Caco-2 (cell line): ENCODE data around the gene THEM4. TPM values are rescaled to one million over a fixed set of nuclear protein-coding genes. Genes with fewer than 3 reads are reported as not detected.
"Not testable (repeated sequence)": the region's sequence is repeated elsewhere in the genome, so short reads cannot be mapped to it uniquely, and the experiment has no call there.

Experiments used
- BruUV-seq: library from RNA; stranded (reverse); fragments of 400-500 nt; replicated peaks from 2 replicates; lab custom pipeline; 2021; lab: Mats Ljungman, UMichigan
- CTCF ChIA-PET: fragments of 300-600 bp; sonication (Branson Sonifier 250); formaldehyde crosslinking; loops from one replicate; lab custom pipeline; 2022; ENCODE audit warnings: antibody characterized with exemption; lab: Charles Lee
- POLR2A ChIA-PET: fragments of 300-600 bp; sonication (Branson Sonifier 250); formaldehyde crosslinking; loops from one replicate; lab custom pipeline; 2022; ENCODE audit warnings: antibody characterized with exemption; lab: Charles Lee
- DNase-seq, 2 experiments: peaks; one replicate each; pipeline versions ENCODE4 v3.0.0 to v3.0.0-alpha.2; 2020 to 2022
- H3K27me3 ChIP-seq: replicated peaks from 2 replicates; pipeline ENCODE4 v1.6.0; 2011; ENCODE audit warnings: low read length; ENCODE audit not compliant: control insufficient read depth, insufficient read depth
- H3K36me3 ChIP-seq: 2 replicates; pipeline ENCODE4 v1.5.1; 2011; ENCODE audit warnings: low read length; ENCODE audit not compliant: control insufficient read depth, insufficient read depth
- H3K4me1 ChIP-seq: fragments of 250-450 bp; sonication (Bioruptor Pico); 2 replicates; pipeline ENCODE4 v1.5.1; 2020; ENCODE audit warnings: mild to moderate bottlenecking
- H3K4me3 ChIP-seq: 2 replicates; pipeline ENCODE4 v1.5.1; 2011; ENCODE audit warnings: low read depth, mild to moderate bottlenecking, control low read depth, low read length
- H3K9me3 ChIP-seq: fragments of 250-450 bp; sonication (Bioruptor Pico); 2 replicates; pipeline ENCODE4 v1.5.1; 2020; ENCODE audit warnings: mild to moderate bottlenecking, moderate library complexity
- H3K27ac Mint-ChIP-seq: one replicate; pipeline ENCODE4 v1.8.0; 2022; ENCODE audit warnings: mixed read lengths; ENCODE audit not compliant: unreplicated experiment
- H3K27me3 Mint-ChIP-seq: one replicate; pipeline ENCODE4 v1.8.0; 2022; ENCODE audit warnings: mixed read lengths; ENCODE audit not compliant: insufficient read depth, unreplicated experiment
- H3K36me3 Mint-ChIP-seq: one replicate; pipeline ENCODE4 v1.8.0; 2022; ENCODE audit warnings: mild to moderate bottlenecking, mixed read lengths; ENCODE audit not compliant: insufficient read depth, unreplicated experiment
- H3K4me1 Mint-ChIP-seq: one replicate; pipeline ENCODE4 v1.8.0; 2022; ENCODE audit warnings: low read depth, mixed read lengths; ENCODE audit not compliant: unreplicated experiment
- H3K4me3 Mint-ChIP-seq: one replicate; pipeline ENCODE4 v1.8.0; 2022; ENCODE audit warnings: mild to moderate bottlenecking, moderate library complexity, mixed read lengths; ENCODE audit not compliant: unreplicated experiment
- H3K9me3 Mint-ChIP-seq: one replicate; pipeline ENCODE4 v1.8.0; 2022; ENCODE audit warnings: mixed read lengths; ENCODE audit not compliant: unreplicated experiment
- intact Hi-C: fragments of 100-400 bp; cut with micrococcal nuclease; formaldehyde crosslinking; loops from one replicate; pipeline ENCODE4 v1.10.0; 2022; ENCODE audit not compliant: unreplicated experiment
- total RNA-seq: library from RNA; stranded (reverse); gene quantifications from 2 replicates; pipeline ENCODE4 v1.2.3, GENCODE V29; 2022
- TF ChIP-seq, protein P1 (sequence below), 2 experiments: fragments of 200-600 bp in 1 of 2; IDR thresholded peaks; 1 replicate in 1 of 2; 2 replicates in 1 of 2; pipeline versions ENCODE4 v1.5.1 to v1.8.0; 2011 to 2022; ENCODE audit warnings: antibody characterized with exemption in 1 of 2, control low read depth in 1 of 2, inconsistent platforms in 1 of 2, low read depth in 1 of 2, low read length in 1 of 2, mild to moderate bottlenecking in 1 of 2, moderate library complexity in 1 of 2; ENCODE audit not compliant: insufficient read depth in 1 of 2, severe bottlenecking in 1 of 2, unreplicated experiment in 1 of 2

Gene THEM4
- total RNA-seq, 1 experiment from 2014 or later = 9.5 TPM

DNA sequence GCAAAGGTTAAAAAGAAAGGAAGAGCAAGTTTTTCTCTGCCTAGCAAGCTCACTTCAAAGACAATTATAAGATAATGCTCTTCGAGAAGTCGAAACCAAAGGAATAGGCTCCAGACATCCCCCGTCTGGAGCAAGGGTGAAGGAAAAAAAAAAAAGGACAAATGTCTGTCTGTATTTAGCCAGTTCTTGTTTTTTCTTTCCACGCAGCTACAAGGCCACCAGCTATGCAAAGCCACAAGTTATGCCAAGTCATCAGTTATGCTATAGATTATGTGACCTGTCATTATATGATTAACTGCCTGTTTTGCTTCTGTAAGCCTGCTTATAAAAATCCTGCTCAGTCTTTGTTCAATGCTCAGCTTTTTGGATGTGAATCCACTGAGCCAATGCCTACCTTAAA is 53.4 kb downstream of the THEM4 start:
- TF ChIP-seq, protein P1, sequence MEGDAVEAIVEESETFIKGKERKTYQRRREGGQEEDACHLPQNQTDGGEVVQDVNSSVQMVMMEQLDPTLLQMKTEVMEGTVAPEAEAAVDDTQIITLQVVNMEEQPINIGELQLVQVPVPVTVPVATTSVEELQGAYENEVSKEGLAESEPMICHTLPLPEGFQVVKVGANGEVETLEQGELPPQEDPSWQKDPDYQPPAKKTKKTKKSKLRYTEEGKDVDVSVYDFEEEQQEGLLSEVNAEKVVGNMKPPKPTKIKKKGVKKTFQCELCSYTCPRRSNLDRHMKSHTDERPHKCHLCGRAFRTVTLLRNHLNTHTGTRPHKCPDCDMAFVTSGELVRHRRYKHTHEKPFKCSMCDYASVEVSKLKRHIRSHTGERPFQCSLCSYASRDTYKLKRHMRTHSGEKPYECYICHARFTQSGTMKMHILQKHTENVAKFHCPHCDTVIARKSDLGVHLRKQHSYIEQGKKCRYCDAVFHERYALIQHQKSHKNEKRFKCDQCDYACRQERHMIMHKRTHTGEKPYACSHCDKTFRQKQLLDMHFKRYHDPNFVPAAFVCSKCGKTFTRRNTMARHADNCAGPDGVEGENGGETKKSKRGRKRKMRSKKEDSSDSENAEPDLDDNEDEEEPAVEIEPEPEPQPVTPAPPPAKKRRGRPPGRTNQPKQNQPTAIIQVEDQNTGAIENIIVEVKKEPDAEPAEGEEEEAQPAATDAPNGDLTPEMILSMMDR (IDR thresholded peaks at IDR 0.05; ENCODE audit: insufficient read depth in 1 of 2, low read depth in 1 of 2, low read length in 1 of 2, severe bottlenecking in 1 of 2, unreplicated experiment in 1 of 2) = no peak
- H3K9me3 ChIP-seq = no peaks in the 10 kb centered on the region
- POLR2A ChIA-PET = interaction anchor here (0.7 kb wide), 1 partner anchor 22 kb away, joined by 4 read pairs; no protein-coding TSS in a partner anchor
- no peak overlapping the region for H3K4me3 ChIP-seq
- no peaks in the 10 kb centered on the region for H3K27me3 ChIP-seq
- Mint-ChIP-seq H3K9me3 (no peaks in the 10 kb centered on the region), H3K27ac (no peak overlapping the region), H3K27me3 (no peaks in the 10 kb centered on the region), H3K36me3 (no peaks in the 10 kb centered on the region), H3K4me3 (no peak overlapping the region), H3K4me1 (no peaks in the 10 kb centered on the region)
- DNase-seq = no peak
- no peaks in the 10 kb centered on the region for H3K36me3 ChIP-seq
- intact Hi-C loops = no loop called here
- BruUV-seq = no TSS peak
- CTCF ChIA-PET = no interaction called here
- no peaks in the 10 kb centered on the region for H3K4me1 ChIP-seq

DNA sequence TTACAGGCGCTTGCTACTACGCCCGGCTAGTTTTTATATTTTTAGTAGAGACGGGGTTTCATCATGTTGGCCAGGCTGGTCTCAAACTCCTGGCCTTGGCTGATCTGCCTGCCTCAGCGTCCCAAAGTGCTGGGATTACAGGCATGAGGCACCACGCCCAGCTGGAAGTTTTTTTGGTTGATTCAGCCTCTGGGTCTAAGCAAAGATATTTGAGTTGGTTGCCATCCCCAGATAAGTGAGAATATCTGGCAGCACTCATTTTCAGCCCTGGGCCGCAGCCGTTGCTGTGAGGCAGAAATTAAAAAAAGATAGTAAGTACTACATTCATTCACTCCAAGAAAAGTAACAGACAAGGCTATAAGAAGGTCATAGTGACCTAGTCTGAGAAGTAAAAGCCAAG is 53.8 kb downstream of the THEM4 start:
- not testable (repeated sequence) for H3K27ac Mint-ChIP-seq, H3K27me3 Mint-ChIP-seq, BruUV-seq

DNA sequence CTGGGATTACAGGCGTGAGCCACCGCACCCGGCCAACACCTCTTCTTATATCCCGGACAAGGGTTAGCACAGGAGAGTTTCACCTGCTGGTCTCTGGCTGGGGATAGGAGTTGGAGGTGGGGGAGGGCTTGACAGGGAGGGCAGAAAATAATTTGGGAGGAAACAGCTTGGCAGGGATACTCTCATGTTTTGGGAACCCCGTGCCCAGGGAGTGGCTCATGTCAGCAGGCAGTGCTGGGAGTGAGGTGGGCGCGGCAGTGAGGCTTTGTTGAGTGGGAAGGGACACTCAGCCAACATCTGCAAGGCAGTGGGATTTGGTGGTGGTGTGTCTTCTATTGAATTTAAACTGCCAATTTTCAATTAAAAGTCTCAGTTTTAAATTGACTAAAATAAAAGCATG is 54.7 kb downstream of the THEM4 start:
- ChIA-PET CTCF (no interaction called here), POLR2A (no interaction called here)
- H3K9me3 Mint-ChIP-seq = no peaks in the 10 kb centered on the region
- no peaks in the 10 kb centered on the region for H3K27me3 Mint-ChIP-seq
- TF ChIP-seq, protein P1 (IDR thresholded peaks at IDR 0.05; ENCODE audit: insufficient read depth in 1 of 2, low read depth in 1 of 2, low read length in 1 of 2, severe bottlenecking in 1 of 2, unreplicated experiment in 1 of 2) = no peak
- H3K27ac Mint-ChIP-seq = no peak overlapping the region
- no peaks in the 10 kb centered on the region for H3K4me1 ChIP-seq
- no peaks in the 10 kb centered on the region for H3K9me3 ChIP-seq
- no peaks in the 10 kb centered on the region for H3K4me1 Mint-ChIP-seq
- no TSS peak for BruUV-seq
- no peak overlapping the region for H3K4me3 Mint-ChIP-seq
- no peaks in the 10 kb centered on the region for H3K36me3 ChIP-seq
- intact Hi-C loops = loop anchor here (5.0 kb wide), 1 partner anchor 52 kb away; no protein-coding TSS in a partner anchor
- no peaks in the 10 kb centered on the region for H3K27me3 ChIP-seq
- no peak for DNase-seq
- no peaks in the 10 kb centered on the region for H3K36me3 Mint-ChIP-seq
- H3K4me3 ChIP-seq = no peak overlapping the region

More for the DNA sequence above, 53.8 kb downstream of the THEM4 start:
- H3K4me1 ChIP-seq, H3K36me3 ChIP-seq, H3K9me3 Mint-ChIP-seq, H3K4me1 Mint-ChIP-seq, POLR2A ChIA-PET, H3K36me3 Mint-ChIP-seq, DNase-seq, CTCF ChIA-PET, H3K9me3 ChIP-seq, H3K4me3 ChIP-seq, intact Hi-C loops, H3K27me3 ChIP-seq, H3K4me3 Mint-ChIP-seq: not testable (repeated sequence)
